Measurements from ENCODE around the gene BDNF. TPM values are rescaled to one million over a fixed set of nuclear protein-coding genes. Genes with fewer than 3 reads are reported as not detected.
A peak's percentile ranks its signal among the peaks of the same experiment; 100 is the strongest.

The BDNF gene
- total RNA-seq, 1 experiment from 2014 or later: 4.8 TPM

GRCh38 chr11:27649800-27650199, 50.5 kb downstream of the BDNF start:
- CTCF ChIA-PET: interaction anchor here (0.7 kb wide), 1 partner anchor 70 kb away, joined by 3 read pairs; no protein-coding TSS in a partner anchor
- Mint-ChIP-seq H3K4me3 (no peak overlapping the region), H3K36me3 (no peaks in the 10 kb centered on the region), H3K27me3 (ENCODE audit: low read depth) (no peaks in the 10 kb centered on the region; the same call in 1 of the 2 replicates), H3K4me1 (peaks cover 37% of the 10 kb centered on the region), H3K9me3 (no peaks in the 10 kb centered on the region), H3K27ac (no peak overlapping the region)
- TF ChIP-seq TCF7 (CRISPR knock-in tag; IDR thresholded peaks at IDR 0.05; ENCODE audit: low read depth) (no peak), CTCF (IDR thresholded peaks at IDR 0.05) (no peak), PRDM15 (CRISPR knock-in tag; IDR thresholded peaks at IDR 0.05) (no peak), ZSCAN18 (CRISPR knock-in tag; IDR thresholded peaks at IDR 0.05) (no peak), ZNF512 (CRISPR knock-in tag; IDR thresholded peaks at IDR 0.05; ENCODE audit: borderline replicate concordance) (no peak), ATF2 (CRISPR knock-in tag; IDR thresholded peaks at IDR 0.05; ENCODE audit: borderline replicate concordance, low read depth) (no peak), ZNF671 (CRISPR knock-in tag; IDR thresholded peaks at IDR 0.05) (no peak), ZNF317 (CRISPR knock-in tag; IDR thresholded peaks at IDR 0.05; ENCODE audit: borderline replicate concordance, low read depth) (0 out of 2 replicates have a peak, but pooled peaks have one; percentile 11)
- ATAC-seq (peak; percentile 25; the same call in 1 of the 2 replicates), DNase-seq (ENCODE audit: low spot score) (no peak)
- POLR2A ChIA-PET: no interaction called here

- ATAC-seq (no peak), DNase-seq (ENCODE audit: low spot score) (no peak)
- no peaks in the 10 kb centered on the region; the same call in 1 of the 2 replicates for H3K27me3 Mint-ChIP-seq (ENCODE audit: low read depth)
- no peaks in the 10 kb centered on the region for H3K36me3 Mint-ChIP-seq
- peaks cover 37% of the 10 kb centered on the region for H3K4me1 Mint-ChIP-seq
- no peaks in the 10 kb centered on the region for H3K9me3 Mint-ChIP-seq
- ChIA-PET POLR2A (no interaction called here), CTCF (no interaction called here)
- no peak overlapping the region for H3K27ac Mint-ChIP-seq
- no peak overlapping the region for H3K4me3 Mint-ChIP-seq
- TF ChIP-seq ZBTB21 (CRISPR knock-in tag; IDR thresholded peaks at IDR 0.05; ENCODE audit: borderline replicate concordance) (no peak), TEAD4 (CRISPR knock-in tag; IDR thresholded peaks at IDR 0.05) (no peak), CREM (CRISPR knock-in tag; IDR thresholded peaks at IDR 0.05) (no peak), ZSCAN18 (CRISPR knock-in tag; IDR thresholded peaks at IDR 0.05) (no peak), SP1 (CRISPR knock-in tag; conservative IDR thresholded peaks at IDR 0.05) (no peak), ZBTB43 (CRISPR knock-in tag; IDR thresholded peaks at IDR 0.05) (no peak), ZNF425 (CRISPR knock-in tag; conservative IDR thresholded peaks at IDR 0.05) (no peak), MLX (CRISPR knock-in tag; IDR thresholded peaks at IDR 0.05) (no peak), PRRX2 (CRISPR knock-in tag; IDR thresholded peaks at IDR 0.05) (no peak), FOXK1 (CRISPR knock-in tag; IDR thresholded peaks at IDR 0.05) (no peak), RORB (CRISPR knock-in tag; IDR thresholded peaks at IDR 0.05) (no peak), GRHL2 (CRISPR knock-in tag; IDR thresholded peaks at IDR 0.05; ENCODE audit: insufficient replicate concordance, severe bottlenecking) (no peak)
These were observed 51.4 kb downstream of the BDNF start for GRCh38 chr11:27648840-27649239.
